Mesendoderm (in vitro differentiated cells): Measurements from ENCODE around the gene NAGLU.

ENCODE experiments used
- DNase-seq: peaks from one replicate; pipeline ENCODE4 v3.0.0; 2013
- H2AK5ac ChIP-seq: 2 replicates; pipeline ENCODE4 v1.6.1; 2013; ENCODE audit warnings: low read length, inconsistent platforms
- H2BK120ac ChIP-seq: 2 replicates; pipeline ENCODE4 v1.6.1; 2013; ENCODE audit warnings: low read depth, mild to moderate bottlenecking, low read length, moderate library complexity, mixed read lengths
- H2BK15ac ChIP-seq: replicated peaks from 2 replicates; pipeline ENCODE4 v1.6.1; 2013; ENCODE audit warnings: low read depth, mild to moderate bottlenecking, moderate library complexity
- H2BK5ac ChIP-seq: 2 replicates; pipeline ENCODE4 v1.6.1; 2013; ENCODE audit warnings: low read length, inconsistent platforms
- H3K18ac ChIP-seq: 2 replicates; pipeline ENCODE4 v1.6.1; 2013; ENCODE audit warnings: mild to moderate bottlenecking, low read length, mixed read lengths
- H3K23ac ChIP-seq: one replicate; pipeline ENCODE4 v1.6.1; 2013; ENCODE audit warnings: low read length
- H3K27ac ChIP-seq: 2 replicates; pipeline ENCODE4 v1.5.1; 2013; ENCODE audit warnings: low read depth, mild to moderate bottlenecking, inconsistent platforms, low read length, moderate library complexity
- H3K27me3 ChIP-seq: 2 replicates; pipeline ENCODE4 v1.6.1; 2013; ENCODE audit warnings: low read length, control low read depth, mild to moderate bottlenecking, inconsistent platforms; ENCODE audit not compliant: insufficient read depth, poor library complexity
- H3K36me3 ChIP-seq: 2 replicates; pipeline ENCODE4 v1.6.1; 2013; ENCODE audit warnings: low read length, inconsistent platforms; ENCODE audit not compliant: control insufficient read depth, insufficient read depth
- H3K4ac ChIP-seq: one replicate; pipeline ENCODE4 v1.6.1; 2013; ENCODE audit warnings: low read depth, mild to moderate bottlenecking, low read length, moderate library complexity
- H3K4me1 ChIP-seq: 2 replicates; pipeline ENCODE4 v1.6.1; 2013; ENCODE audit warnings: low read depth, low read length, inconsistent platforms; ENCODE audit not compliant: control insufficient read depth
- H3K4me2 ChIP-seq: 2 replicates; pipeline ENCODE4 v1.6.1; 2013; ENCODE audit warnings: low read length
- H3K4me3 ChIP-seq: 2 replicates; pipeline ENCODE4 v1.5.1; 2013; ENCODE audit warnings: mild to moderate bottlenecking, low read length
- H3K56ac ChIP-seq: one replicate; pipeline ENCODE4 v1.6.1; 2013; ENCODE audit warnings: low read length
- H3K79me1 ChIP-seq: 2 replicates; pipeline ENCODE4 v1.6.1; 2013; ENCODE audit warnings: low read length, inconsistent platforms
- H3K79me2 ChIP-seq: 2 replicates; pipeline ENCODE4 v1.6.1; 2013; ENCODE audit warnings: mild to moderate bottlenecking, low read length; ENCODE audit not compliant: control insufficient read depth, insufficient read depth
- H3K9ac ChIP-seq: 2 replicates; pipeline ENCODE4 v1.6.1; 2013; ENCODE audit warnings: low read length, inconsistent platforms
- H4K5ac ChIP-seq: one replicate; pipeline ENCODE4 v1.6.1; 2013; ENCODE audit warnings: low read length
- H4K8ac ChIP-seq: one replicate; pipeline ENCODE4 v1.6.1; 2013; ENCODE audit warnings: low read depth, mild to moderate bottlenecking, control low read depth, low read length, moderate library complexity
- whole genome bisulfite sequencing: extraction: QIAGEN DNeasy Blood & Tissue Kit; methylation state at CpG from one replicate; pipeline ENCODE4 v1.1.7; 2013; ENCODE audit warnings: low lambda C conversion rate, missing lambda C conversion rate; ENCODE audit not compliant: insufficient coverage; ENCODE audit errors: extremely low coverage; 5-methylcytosine and 5-hydroxymethylcytosine counted together
- small RNA-seq: library from polyadenylated mRNA; stranded (forward); fragments of <200 nt; extraction: miRNeasy Mini kit (QIAGEN cat#:217004); gene quantifications from one replicate; pipeline ENCODE3, GENCODE V24; 2013; ENCODE audit not compliant: insufficient read depth

Gene NAGLU

DNA sequence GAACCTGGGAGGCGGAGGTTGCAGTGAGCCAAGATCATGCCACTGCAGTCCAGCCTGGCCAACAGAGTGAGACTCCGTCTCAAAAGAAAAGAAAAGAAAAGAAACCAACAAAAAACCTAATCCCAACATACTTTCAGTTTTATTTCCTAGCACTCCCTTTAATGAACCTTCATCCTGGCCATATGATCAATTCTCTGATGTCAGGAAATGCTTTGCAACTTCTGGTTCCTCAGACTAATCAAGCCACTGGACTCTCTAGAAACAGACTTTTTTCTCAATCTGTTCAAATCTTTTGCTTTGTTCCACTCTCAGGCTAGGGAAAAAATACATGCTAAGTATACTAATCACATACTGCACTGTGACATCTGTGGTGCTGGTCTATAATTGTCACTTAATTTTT, 54.8 kb downstream of the NAGLU start:
- Histone ChIP-seq H3K23ac (no peak overlapping the region), H3K79me1 (no peaks in the 10 kb centered on the region), H4K5ac (no peak overlapping the region), H3K36me3 (peaks cover 2% of the 10 kb centered on the region), H3K4me2 (no peak overlapping the region), H3K56ac (no peak overlapping the region), H3K79me2 (no peaks in the 10 kb centered on the region), H2BK15ac (no peak overlapping the region), H3K27ac (no peak overlapping the region), H3K4me1 (no peaks in the 10 kb centered on the region), H2BK120ac (no peak overlapping the region), H2AK5ac (no peak overlapping the region), H3K18ac (no peak overlapping the region), H2BK5ac (no peak overlapping the region), H4K8ac (no peak overlapping the region), H3K27me3 (no peaks in the 10 kb centered on the region), H3K4me3 (no peak overlapping the region), H3K9ac (no peak overlapping the region), H3K4ac (no peak overlapping the region)
- DNase-seq = no peak
- no CpG with 5 or more reads among the region's 2 CpGs for WGBS

DNA sequence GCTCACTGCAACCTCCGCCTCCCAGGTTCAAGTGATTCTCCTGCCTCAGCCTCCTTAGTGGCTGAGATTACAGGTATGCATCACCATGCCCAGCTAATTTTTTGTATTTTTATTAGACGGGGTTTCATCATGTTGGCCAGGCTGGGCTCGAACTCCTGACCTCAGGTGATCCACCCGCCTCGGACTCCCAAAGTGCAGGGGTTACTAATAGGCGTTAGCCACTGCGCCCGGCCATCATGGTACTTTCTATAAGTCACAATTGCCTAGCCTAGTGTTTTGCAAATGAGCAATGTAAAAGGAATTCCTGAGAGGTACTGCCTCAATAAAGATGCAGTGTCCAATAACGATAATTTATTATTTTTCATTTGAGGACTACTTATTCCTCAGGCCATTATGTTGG, 55.4 kb downstream of the NAGLU start:
- Histone ChIP-seq H3K18ac (no peak overlapping the region), H2AK5ac (no peak overlapping the region), H3K36me3 (no peaks in the 10 kb centered on the region)

More for the DNA sequence above, 55.4 kb downstream of the NAGLU start:
- Histone ChIP-seq H2BK15ac (no peak overlapping the region), H4K5ac (no peak overlapping the region), H3K27me3 (no peaks in the 10 kb centered on the region), H3K4me1 (no peaks in the 10 kb centered on the region), H3K27ac (no peak overlapping the region), H3K4ac (no peak overlapping the region), H3K4me2 (no peak overlapping the region), H3K4me3 (no peak overlapping the region), H3K9ac (no peak overlapping the region), H4K8ac (no peak overlapping the region), H2BK120ac (no peak overlapping the region), H3K79me1 (no peaks in the 10 kb centered on the region), H3K56ac (no peak overlapping the region), H3K23ac (no peak overlapping the region), H2BK5ac (no peak overlapping the region), H3K79me2 (no peaks in the 10 kb centered on the region)
- WGBS = no CpG with 5 or more reads among the region's 9 CpGs
- DNase-seq = no peak

Small RNA genes lying within 50 kb of the gene (small RNA-seq; reads per million reads assigned to genes)
- 12.7 reads per million, percentile 88 among the genes with 10 or more reads in this experiment for gene MIR548AT
